HG02938 (cell line): ENCODE data around the gene CNOT6L.

Source experiments
- ATAC-seq: cut with Tn5 transposase; IDR thresholded peaks from one replicate; pipeline ENCODE4 v1.9.1; 2021; ENCODE audit warnings: mild to moderate bottlenecking, moderate library complexity; ENCODE audit not compliant: unreplicated experiment

The CNOT6L gene

GRCh38 chr4:77820649-77821561 lies 1.7 kb upstream of the CNOT6L start:
- ATAC-seq, result no peak

GRCh38 chr4:77819843-77820648 lies 878 bp upstream of the CNOT6L start:
- peak; percentile 74 for ATAC-seq

DNA sequence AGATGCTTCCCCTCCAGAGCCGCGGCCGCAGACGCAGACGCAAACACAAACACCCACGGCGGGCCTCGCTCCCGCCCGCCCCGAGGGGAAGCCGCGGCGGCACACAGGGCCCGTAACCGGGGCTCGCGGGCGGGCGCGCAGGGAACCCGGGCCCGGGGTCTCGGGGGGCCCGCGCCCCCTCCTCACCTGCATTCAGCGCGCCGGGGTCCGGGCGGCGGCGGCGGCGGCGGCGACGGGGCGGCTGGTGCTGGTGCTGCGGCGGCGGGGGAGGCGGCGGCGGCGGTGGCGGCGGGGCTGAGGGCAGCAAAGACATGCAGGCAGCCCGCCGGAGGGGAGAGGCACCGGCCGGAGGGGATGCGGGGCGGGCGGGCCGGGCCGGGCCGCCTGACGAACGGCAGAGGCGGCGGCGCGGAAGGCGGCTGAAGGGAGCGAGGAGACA lies 255 bp upstream of the CNOT6L start:
- peak; percentile 13 for ATAC-seq

DNA sequence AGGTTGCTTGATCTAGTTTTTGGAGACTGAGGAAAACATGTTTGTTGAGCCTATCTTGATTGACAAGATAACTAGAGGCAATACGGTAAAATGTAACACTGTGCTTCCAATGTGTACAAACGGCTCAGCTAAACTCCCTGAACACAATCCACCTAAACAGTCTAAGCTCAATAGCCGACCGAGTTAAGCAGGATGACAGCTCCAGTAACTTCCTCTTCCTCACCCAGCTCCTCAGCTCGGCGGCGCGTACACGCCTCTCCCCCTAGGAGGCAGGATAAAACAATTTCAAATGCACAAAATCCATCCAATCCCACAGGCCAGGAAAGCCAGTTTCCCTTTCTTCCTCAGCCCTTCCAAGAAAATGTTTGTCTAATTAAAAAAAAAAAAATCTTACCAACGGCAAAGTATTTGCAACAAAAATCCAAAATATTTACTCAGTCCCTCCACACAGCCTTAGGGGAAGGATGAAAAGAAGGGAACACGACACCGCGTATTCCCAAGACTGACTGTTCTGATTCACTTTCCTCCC lies 1.0 kb downstream of the CNOT6L start:
- peak; percentile 20 for ATAC-seq

GRCh38 chr4:77817304-77818072 lies 1.7 kb downstream of the CNOT6L start:
- ATAC-seq, result no peak

DNA sequence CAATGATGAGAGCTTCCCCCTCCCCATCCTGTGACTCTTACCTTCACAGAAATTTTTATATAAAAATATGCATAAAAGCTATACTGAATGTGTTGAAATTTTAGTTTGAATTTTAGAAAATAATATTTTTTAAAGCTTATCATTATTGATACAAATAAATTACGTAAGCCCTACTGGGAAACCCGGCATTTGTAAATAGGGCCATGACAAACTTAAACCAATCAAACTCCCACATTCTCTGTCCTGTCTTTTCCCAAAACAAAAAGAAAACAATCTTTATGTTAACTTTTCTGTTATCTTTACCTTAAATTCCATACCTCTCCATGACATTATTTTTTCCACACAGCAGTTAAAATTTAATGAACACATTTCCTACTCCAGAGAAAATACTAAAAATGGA lies 2.6 kb downstream of the CNOT6L start:
- no peak for ATAC-seq

GRCh38 chr4:77815636-77816035 lies 3.5 kb downstream of the CNOT6L start:
- ATAC-seq, result no peak

GRCh38 chr4:77805840-77806239 lies 13.3 kb downstream of the CNOT6L start:
- ATAC-seq, result no peak

DNA sequence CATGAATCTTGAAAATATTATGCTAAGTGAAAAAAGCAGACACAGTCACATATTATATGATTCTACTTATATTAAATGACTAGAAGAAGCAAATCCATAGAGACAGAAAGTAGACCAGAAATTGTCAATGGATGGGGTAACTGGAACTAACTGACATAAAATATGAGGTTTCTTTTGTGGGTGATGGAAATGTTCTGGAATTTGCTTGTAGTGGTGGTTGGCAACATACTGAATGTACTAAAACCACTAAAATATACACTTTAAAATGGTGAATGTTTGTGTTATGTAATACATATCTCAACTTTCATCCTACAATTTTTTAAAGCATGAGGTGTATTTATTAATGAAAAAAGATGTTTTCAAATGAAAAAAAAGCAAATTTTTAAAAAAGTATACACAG lies 14.7 kb downstream of the CNOT6L start:
- ATAC-seq, result no peak

- ATAC-seq, result no peak
Observed at GRCh38 chr4:77802402-77802801, 16.8 kb downstream of the CNOT6L start.

- no peak for ATAC-seq
Observed at GRCh38 chr4:77801260-77801608, 17.9 kb downstream of the CNOT6L start.

- no peak for ATAC-seq
Observed at GRCh38 chr4:77800483-77801259, 18.5 kb downstream of the CNOT6L start.

- no peak for ATAC-seq
Observed at GRCh38 chr4:77800077-77800476, 19.1 kb downstream of the CNOT6L start.

DNA sequence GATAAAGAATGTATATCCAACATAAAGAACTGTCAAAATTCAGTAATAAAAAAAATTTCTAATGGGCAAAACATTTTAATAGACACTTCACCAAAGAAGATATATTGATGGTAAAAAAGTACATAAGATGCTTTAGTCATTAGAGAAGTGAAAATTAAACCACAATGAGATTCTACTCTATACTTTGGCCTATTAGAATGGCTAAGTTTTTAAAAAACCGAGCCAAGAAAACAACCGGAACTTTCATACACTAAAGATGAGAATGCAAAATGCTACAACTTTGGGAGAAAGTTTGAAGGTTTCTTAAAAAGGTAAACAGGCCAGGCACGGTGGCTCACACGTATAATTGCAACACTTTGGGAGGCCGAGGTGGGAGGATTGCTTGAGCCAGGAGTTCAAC lies 20.8 kb downstream of the CNOT6L start:
- ATAC-seq, result no peak

- ATAC-seq, result no peak
Observed at GRCh38 chr4:77797239-77797638, 21.9 kb downstream of the CNOT6L start.

- ATAC-seq, result no peak
Observed at GRCh38 chr4:77795326-77795725, 23.8 kb downstream of the CNOT6L start.

DNA sequence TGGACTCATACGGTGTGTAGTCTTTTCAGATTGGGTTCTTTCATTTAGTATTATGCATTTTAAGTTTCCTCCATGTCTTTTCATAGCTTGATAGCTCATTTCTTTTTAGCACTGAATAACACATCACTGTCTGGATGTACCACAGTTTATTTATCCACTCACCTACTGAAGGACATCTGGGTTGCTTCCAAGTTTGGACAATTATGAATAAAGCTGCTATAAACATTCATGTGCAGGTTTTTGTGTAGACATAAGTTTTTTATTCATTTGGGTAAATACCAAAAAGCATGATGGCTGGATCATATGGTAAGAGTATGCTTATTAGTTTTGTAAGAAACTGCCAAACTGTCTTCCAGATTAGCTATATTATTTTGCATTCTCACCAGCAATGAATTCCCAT lies 29.0 kb downstream of the CNOT6L start:
- ATAC-seq, result no peak

DNA sequence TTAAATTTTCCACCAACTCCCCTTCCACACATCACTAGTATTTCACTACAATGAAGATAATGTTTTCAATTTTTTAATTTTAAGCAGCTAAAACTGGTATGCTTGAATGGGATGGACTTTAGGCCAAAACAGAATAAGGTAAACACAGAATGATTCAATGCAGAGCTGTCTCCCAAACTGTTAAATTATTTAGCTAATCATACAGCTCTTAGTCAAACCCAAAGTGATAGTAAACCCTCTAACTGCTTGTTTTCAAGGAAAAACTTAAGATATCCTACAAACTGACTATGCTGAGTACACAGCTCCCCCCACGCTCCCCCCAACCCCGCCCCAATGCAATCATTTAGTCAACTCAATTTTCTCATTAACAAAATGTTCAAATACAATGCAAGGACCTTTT lies 30.2 kb downstream of the CNOT6L start:
- no peak for ATAC-seq

DNA sequence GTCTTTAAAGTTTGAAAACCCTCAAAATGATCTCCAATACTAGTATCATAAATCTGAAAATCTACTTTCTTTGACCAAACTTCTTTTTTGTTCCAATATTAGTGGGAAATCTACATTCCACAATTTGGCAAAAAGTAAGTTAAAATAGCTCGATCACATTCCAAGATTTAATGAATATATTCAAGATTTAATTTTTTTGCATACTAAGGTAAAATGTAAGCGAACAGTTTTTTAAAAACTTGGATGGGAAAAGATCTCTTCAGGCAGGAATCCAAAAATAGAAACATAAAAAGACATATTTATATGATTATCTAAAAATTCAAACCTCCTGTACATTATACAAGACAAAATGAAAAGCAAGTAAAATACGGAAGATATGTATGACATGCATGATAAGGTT lies 31.2 kb downstream of the CNOT6L start:
- ATAC-seq, result no peak

- ATAC-seq, result no peak
Observed at GRCh38 chr4:77785669-77786068, 33.5 kb downstream of the CNOT6L start.
